ENCODE data around the gene IMPDH2.
"Not testable (repeated sequence)": the region's sequence is repeated elsewhere in the genome, so short reads cannot be mapped to it uniquely, and the experiment has no call there.

IMPDH2 gene

DNA sequence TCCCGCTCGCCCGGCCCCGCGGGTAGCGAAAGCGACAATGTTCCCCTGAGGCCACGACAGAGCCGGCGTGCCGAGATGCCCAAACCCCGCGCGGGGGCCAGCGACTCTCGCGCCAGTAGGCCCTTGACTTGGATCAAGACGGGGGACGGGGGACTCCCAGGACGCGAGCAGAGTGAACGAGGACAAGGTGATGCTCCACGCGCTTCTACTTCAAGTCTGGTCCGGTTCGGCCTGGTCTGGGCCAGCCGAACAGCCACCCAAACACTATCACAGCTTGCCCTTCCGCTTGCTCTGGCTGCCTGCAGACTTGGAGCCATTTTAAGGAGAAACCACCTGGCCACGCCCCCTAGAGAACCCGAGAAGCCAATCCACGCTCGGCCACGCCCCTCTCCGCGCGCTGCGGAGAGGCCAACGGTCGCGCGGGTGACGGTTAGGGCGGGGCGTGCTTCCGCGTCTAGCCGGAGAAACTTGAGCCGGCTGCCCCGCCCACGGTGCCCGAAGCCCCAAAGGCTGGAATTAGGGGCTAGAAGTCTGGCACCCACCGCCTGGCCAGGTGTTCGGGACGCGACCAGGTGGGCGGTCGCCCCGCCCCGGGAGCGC, 7.9 kb downstream of the IMPDH2 start:
- peak; percentile 96 for DNase-seq

DNA sequence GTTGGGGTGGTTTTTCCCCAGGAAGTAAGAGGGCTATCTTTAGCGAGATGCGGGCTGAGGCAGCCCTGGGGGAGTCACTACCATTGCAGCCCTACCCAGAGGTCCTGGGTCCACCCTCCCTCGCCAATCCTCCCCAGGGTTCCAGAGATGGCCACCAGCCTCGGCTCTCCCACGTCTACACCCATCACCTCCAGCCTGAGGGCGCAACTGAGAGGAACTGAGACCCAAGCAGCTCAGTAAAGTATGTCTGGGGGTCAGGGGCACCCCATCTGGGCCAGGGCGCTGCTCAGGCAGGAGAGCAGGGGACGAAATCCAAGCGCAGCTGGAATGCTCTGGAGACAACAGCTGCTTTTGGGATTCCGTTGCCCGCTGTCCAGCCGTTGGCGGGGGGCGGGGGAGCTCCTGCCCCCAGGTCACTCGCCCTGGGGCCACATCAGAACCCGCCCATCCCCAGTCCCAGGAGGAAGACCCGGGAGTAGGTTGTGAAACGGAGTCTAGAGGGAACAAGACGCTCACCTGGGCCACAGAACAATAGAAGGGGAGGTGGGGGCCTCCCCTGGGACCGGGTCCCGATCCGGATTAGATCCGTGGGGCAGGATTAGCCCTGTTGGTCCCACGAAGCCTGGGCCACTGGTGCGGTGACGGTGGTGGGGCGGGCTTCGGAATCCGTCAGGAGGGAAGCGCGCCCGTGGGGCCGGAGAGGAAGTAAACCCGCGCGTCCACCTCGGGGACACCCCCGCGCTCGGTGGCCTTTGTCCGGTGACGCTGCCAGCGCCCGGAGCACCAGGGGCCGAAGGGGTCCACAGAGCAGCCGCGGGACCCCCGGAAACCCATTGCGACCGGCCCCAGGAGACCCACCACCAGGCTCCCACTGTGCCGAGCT, 8.6 kb downstream of the IMPDH2 start:
- DNase-seq, result no peak

DNA sequence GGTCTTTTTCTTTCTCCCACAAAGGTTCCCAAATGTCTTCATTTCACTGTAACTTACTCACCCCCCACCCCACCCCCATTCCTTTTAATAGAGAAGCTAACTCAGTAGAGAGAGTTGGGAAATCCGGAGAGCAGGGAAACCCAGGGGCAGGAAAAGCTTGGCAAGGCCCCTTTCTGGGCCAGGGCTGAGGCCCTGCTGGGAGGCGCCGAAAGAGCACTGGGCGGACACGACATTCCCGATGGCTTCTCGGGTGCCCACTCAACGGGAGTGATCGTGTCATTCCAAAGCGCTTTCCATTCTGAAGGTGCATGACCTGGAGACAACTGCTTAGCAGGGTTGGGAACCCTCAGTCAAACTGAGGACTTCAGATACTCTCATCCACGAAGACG, 9.3 kb downstream of the IMPDH2 start:
- DNase-seq, result no peak

DNA sequence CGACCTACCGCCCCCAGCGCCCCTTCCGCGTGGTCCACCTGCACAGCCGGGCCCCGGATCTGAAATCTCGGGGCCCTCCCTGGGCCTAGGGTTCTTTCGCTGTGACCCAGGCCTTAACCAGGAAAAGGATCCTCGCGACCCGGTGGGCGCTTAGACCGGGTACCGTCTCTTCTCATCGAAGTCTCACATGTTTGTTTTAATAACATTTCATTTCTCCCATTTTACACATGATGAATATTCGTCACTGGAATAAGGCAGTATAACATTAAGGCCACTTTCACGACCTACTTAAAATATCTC, 10.5 kb downstream of the IMPDH2 start:
- DNase-seq, result no peak

DNA sequence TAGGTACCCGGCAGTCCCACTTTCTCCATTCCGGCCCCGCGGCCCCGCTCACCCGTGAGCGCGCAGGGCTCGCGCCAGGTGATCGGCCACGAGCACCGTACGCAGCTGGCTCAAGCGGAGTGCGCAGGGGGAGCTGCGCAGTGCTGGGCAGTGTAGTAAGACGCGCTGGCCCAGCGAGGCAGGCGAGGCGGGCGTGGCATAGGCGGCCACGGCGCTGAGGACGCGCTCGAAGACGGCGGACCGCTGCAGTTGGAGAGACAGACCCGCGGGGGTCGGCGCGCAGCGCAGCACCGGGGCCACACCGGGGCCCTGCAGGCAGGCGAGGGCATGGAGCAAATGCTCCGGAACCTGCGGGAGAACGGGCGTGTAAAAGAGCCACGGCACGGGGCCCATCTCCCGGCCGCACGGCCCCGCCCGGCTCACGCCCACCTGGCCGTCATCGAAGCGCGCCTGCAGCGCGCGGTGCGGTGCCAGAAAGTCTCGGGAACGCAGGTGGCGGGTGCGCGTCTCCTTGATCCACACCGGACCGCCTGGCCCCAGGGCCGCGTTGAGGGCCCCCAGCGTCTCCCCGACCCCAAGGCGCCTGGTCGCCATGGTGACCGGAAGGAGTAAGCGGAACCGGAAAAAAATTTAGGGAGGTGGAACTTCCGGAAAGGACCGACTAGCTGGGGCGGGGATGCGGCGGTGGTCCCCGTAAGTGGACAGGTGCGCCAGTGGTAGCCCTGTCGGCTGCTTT, 11.1 kb downstream of the IMPDH2 start, which contains the start of gene DALRD3:
Gene DALRD3 (minus strand): TSS at position 610 of the 736 bp plus-strand sequence. CDS start 16 bp downstream, at position 594.
- DNase-seq, result peak; percentile 39

DNA sequence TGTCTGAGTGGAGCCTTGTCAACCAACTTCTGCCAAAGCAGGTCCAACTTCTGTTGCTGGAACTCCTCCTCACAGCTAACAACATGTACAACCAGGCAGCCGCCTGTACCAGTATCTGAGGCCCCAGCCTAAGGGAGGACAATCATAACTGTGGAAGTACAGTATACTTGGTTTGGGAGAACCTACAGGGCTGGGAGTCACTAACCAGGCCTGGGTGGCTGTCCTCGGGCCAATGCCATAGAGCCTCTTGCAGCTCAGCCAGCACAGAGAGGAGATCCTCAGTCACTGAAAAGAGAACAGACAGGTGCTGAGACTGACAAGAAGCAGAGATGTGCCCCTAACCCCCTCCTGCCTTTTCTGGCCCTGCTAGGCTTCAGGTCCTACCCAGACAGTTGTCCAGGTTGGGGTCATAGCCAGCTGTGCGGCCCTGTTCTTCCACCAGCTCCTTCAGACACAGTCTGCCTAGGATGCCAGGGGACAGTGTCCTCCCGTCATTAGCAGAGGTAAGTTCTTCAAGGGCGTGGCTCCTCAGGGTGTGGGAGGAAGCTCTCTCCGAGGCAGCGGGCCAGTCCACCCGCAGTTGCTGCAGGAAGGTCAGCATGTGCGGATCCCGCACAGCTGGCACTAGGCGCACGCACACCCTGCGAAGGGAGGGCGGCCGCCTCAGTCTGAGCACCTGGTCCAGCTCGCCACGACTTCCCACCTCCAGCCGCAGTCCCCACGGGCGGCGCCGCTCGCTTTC, 11.8 kb downstream of the IMPDH2 start:
- DNase-seq, result no peak

DNA sequence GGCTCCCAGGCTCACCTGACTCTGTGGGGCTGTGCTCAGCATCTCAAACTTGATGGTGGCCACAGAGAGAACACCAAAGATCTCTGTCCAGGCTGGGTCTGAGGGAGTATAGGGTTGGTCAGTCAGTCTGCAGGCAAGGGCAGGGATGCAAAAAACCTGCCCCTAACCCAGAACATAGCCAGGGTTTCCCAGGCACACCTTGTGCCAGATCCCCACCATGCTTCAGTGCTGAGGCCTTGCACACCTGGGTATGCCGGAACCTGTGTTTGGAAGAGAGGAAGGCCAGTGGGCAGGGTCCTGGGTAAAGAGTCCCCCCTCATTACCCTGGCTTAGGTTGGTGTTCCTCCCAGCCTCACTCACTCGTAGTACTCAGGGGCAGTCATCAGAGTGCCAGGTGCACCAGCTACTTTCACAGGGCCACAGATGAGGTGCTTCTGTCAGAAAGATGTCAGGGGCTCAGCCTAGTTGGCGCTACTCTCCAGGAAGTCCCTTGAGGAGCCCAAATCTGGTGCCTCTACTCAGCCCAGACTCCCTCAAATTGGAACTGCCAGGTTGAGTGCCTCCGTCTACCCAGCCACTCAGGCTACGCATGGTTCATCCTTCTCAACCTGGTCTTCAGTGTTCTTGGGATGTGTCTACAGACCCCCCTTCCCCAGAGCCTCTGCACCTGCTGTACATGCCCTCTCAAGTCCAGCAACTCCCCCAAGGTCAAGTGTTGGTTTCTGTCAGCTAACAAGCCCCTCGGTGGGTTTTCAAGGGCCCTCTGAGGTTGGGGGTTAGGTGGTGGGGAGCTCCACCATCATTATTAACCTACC, 12.6 kb downstream of the IMPDH2 start:
- no peak for DNase-seq

DNA sequence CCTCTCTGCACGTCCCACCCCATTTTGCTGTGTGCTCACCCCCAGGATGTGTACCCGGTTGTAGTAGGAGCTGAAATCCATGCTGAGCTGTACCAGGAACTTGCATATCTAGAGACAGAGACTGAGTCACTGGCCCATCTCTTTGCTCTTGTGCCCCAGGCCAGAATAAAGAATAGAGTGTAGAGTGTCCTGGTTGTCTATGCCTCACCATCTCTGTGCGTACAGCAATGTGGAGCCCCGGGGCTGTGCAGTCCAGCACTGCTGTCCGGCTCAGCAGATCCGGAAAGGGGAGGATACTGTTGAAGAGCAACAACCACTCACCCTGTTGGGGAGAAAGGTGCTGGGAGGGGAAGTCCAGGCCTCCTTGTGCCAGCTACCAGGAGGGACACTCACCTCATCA, 13.4 kb downstream of the IMPDH2 start:
- no peak for DNase-seq

DNA sequence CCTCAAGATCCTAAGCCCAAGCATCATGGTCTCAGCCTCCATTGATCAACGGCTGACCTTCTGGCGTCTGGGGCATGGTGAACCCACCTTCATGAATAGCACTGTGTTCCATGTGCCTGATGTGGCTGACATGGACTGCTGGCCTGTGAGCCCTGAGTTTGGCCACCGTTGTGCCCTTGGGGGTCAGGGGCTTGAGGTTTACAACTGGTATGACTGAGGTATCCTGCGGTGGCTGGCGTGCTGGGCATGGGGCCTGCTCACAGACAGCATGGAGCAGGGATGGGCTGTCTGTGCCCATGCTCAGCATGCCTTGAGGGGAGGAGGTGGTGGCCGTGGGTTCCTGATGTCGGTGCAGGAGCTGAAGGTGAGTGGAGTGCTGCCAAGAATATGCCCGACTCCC, 14.1 kb downstream of the IMPDH2 start:
- no peak for DNase-seq

DNA sequence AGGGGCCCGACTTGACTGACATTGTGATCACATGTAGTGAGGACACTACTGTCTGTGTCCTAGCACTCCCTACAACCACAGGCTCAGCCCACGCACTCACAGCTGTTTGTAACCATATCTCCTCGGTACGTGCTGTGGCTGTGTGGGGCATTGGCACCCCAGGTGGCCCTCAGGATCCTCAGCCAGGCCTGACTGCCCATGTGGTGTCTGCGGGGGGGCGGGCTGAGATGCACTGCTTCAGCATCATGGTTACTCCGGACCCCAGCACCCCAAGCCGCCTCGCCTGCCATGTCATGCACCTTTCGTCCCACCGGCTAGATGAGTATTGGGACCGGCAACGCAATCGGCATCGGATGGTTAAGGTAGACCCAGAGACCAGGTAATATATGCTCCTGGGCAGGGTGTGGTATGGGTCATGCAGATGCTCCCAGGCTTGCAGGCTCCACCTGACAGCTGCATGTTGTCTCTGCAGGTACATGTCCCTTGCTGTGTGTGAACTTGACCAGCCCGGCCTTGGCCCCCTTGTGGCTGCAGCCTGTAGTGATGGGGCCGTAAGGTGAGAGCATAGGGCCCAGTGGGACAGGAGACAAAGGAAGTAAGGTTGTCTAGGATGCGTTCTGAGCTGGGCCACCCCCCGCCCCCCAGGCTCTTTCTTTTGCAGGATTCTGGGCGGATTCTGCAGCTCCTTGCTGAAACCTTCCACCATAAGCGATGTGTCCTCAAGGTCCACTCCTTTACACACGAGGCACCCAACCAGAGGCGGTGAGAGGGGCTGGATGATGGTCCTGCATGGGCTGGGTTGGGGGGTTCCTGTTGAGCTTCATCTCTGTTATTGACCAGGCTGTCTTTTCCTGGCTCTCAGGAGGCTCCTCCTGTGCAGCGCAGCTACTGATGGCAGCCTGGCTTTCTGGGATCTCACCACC, 15.2 kb downstream of the IMPDH2 start:
- no peak for DNase-seq

DNA sequence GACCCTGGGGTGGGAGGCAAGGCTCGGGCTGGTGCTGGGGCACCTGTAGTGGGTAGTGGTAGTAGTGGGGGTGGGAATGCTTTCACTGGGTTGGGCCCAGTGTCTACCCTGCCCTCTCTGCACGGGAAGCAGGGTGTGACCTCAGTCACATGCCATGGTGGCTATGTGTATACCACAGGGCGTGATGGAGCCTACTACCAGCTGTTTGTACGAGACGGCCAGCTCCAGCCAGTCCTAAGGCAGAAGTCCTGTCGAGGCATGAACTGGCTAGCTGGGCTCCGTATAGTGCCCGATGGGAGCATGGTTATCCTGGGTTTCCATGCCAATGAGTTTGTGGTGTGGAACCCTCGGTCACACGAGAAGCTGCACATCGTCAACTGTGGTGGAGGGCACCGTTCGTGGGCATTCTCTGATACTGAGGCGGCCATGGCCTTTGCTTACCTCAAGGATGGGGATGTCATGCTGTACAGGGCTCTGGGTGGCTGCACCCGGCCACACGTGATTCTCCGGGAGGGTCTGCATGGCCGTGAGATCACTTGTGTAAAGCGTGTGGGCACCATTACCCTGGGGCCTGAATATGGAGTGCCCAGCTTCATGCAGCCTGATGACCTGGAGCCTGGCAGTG, 16.0 kb downstream of the IMPDH2 start:
- DNase-seq, result no peak

DNA sequence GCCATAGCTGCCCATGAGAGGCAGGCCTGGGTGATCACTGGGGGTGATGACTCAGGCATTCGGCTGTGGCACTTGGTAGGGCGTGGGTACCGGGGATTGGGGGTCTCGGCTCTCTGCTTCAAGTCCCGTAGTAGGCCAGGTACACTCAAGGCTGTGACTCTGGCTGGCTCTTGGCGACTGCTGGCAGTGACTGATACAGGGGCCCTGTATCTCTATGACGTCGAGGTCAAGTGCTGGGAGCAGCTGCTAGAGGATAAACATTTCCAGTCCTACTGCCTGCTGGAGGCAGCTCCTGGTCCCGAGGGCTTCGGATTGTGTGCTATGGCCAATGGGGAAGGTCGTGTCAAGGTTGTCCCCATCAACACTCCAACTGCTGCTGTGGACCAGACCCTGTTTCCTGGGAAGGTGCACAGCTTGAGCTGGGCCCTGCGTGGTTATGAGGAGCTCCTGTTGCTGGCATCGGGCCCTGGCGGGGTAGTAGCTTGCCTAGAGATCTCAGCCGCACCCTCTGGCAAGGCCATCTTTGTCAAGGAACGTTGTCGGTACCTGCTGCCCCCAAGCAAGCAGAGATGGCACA, 16.7 kb downstream of the IMPDH2 start:
- DNase-seq, result no peak

DNA sequence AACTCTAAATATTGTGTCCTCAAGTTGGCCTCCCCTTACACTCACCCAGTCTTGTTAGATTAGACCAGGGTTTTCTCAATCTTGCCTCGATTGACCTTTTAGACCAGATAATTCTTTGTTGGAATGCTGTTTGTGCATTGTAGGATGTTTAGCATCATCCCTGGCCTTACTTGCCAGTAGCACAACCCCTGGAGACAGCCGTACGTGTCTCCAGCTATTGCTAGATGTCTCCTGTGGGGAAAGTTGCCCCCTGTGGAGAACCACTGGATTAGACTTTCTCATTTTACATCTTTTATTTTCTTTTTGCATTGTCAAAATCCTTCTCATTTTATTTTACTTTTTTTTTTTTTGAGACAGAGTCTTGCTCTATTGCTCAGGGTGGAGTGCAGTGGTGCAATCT, 19.8 kb downstream of the IMPDH2 start:
- DNase-seq, result no peak

DNA sequence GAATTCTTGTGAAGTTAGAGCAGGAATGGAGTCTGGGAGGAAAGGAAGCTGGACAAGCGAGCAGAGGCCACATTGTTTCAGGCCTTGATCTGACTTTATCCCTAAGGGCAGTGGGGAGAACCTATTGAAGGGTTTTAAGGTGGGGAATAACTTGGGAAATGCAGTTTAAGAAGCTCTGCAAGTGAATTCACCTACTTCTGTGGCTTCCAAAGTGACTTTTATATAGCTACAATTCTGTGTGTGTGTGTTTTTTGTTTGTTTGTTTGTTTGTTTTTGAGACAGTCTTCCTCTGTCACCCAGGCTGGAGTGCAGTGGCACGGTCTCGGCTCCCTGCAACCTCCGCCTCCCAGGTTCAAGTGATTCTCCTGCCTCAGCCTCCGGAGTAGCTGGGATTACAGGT, 20.6 kb downstream of the IMPDH2 start:
- not testable (repeated sequence) for DNase-seq

DNA sequence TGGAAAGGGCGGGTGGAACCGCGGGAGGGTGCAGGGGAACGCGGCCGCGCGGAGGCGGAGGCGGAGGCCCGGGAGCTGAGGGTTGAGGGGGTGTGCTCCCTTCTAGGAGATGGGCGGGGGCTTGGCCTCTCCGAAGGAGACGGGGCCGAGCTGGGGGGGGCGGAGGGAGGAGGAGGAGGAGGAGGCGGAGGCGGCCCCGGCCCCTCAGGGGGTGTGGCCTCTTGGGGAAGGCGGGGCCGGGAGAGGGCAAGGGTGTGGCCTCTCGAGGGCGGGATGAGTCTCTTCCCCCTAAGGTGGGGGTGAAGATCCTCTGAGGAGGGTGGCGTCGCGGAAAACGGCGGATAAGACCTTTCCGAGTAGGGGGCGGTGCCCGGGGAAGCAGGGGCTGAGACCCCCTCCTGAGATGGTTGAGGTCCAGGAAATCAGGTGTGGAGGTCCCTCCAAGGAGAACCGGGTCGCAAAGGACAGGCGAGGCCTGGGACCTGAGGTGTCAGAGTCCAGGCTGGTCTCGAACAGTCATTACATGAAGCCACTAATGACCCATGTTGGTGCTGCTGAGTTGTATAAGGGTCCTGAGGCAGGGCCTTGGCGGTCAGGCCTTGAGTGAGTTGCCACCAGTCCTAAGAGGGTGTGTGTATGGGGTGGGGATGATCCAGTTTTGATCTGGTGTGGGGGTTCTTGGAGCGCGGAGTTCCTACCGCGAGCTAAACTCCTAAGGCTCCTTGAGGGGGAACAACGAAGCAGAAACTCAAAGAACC, 21.2 kb downstream of the IMPDH2 start:
- peak; percentile 81 for DNase-seq

DNA sequence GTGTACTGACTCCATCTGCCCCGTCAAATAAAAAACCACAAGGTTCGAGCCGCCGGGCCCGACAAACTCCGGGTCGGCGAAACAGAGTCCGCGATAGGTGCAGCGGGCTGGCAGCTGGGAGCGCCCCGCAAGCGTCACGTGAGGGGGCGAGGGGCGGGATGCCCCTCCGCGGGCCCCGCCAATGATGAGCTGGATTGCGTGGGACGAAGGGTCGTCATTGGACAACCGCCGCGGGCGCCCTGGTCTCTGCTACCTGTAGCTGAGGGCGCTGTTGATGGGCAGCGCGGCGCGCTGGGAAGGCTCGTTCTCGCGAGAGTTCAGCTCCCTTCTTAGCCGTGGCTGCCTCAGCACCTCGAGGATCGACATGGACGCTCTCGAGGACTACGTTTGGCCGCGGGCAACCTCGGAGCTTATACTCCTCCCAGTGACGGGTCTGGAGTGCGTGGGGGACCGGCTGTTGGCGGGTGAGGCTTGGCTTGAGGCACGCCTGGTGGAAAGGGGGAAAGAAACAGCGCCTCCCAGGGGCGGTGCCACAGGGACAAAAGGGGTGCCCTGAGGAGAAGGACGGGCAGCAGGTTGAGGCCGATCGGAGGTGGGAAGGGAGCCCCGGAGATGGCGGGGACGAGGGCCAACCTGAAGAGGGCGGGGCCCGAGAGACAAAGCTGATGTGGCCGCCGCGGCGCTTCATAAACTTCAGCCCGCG, 22.0 kb downstream of the IMPDH2 start, which contains the start of gene WDR6:
Gene WDR6 (plus strand): TSS at position 324 of the 703 bp plus-strand sequence. CDS start 41 bp downstream, at position 365.
- peak; percentile 96 for DNase-seq

DNA sequence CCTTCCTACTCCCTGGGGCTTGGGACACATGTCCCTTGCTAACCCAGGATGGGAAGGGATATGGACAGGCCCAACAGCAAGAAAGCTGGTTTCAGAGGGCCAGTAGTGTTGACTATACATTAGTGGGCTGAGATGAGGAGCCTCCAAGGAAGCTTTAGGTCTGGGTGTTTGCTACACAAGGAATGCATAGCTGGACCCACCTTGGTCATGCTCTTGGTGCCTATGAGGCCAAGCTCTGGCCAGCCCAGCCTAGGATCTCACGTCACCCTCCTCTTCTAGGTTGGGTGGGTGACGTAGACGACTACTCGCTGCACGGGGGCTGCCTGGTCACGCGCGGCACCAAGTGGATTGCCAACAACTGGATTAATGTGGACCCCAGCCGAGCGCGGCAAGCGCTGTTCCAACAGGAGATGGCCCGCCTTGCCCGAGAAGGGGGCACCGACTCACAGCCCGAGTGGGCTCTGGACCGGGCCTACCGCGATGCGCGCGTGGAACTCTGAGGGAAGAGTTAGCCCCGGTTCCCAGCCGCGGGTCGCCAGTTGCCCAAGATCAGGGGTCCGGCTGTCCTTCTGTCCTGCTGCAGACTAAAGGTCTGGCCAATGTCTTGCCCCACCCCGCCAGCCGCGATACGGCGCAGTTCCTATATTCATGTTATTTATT, 22.7 kb downstream of the IMPDH2 start:
- DNase-seq, result no peak

DNA sequence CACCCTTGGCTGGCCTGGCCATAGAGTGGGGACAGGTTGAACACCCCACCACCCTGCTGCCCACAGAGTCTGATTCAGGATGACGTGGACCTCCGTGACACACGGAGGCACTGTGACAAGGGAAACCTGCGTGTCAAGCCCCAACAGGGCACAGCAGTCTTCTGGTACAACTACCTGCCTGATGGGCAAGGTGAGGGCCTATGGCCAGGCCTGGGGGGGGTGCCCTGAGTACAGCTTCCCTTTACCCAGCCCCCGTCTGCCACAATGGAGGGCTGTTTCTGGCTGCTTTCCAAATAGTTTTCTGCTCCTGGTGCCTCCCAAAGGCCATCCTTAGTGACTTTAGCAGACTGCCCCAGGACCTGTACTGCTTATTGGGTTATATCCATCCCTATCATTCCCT, 23.2 kb downstream of the IMPDH2 start:
- DNase-seq, result no peak
